ENCODE results near the gene MFSD2B. TPM values are rescaled to one million over a fixed set of nuclear protein-coding genes. Genes with fewer than 3 reads are reported as not detected.
A peak's percentile ranks its signal among the peaks of the same experiment; 100 is the strongest.

MFSD2B gene
- polyA plus RNA-seq, 1 donor from 2014 or later = 0.27 TPM

- H3K4me3 ChIP-seq (ENCODE audit: low read length) = peak overlapping the region; percentile 75
- no peaks in the 10 kb centered on the region for H3K9me2 ChIP-seq (ENCODE audit: insufficient read depth, low read length)
- H3K36me3 ChIP-seq (ENCODE audit: insufficient read depth, low read length) = no peaks in the 10 kb centered on the region
- H2AFZ ChIP-seq (ENCODE audit: low read depth, low read length) = no peak overlapping the region
- no peak overlapping the region for H3K9ac ChIP-seq (ENCODE audit: low read length)
- no peaks in the 10 kb centered on the region for H3K27me3 ChIP-seq (ENCODE audit: insufficient read depth, low read depth, low read length)
- H3K9me3 ChIP-seq (ENCODE audit: low read length) = no peaks in the 10 kb centered on the region
- peak overlapping the region; percentile 72 for H3K4me2 ChIP-seq (ENCODE audit: low read length)
- TF ChIP-seq EZH2 (IDR thresholded peaks at IDR 0.05; ENCODE audit: borderline replicate concordance, insufficient read depth, low read length, poor library complexity, severe bottlenecking) (no peak), EP300 (conservative IDR thresholded peaks at IDR 0.05; ENCODE audit: poor library complexity, severe bottlenecking) (no peak), RAD21 (conservative IDR thresholded peaks at IDR 0.05) (no peak), MXI1 (conservative IDR thresholded peaks at IDR 0.05; ENCODE audit: poor library complexity, severe bottlenecking) (no peak), SMC3 (conservative IDR thresholded peaks at IDR 0.05; ENCODE audit: poor library complexity) (no peak), CTCF (IDR thresholded peaks at IDR 0.05; ENCODE audit: poor library complexity, severe bottlenecking) (no peak), POLR2AphosphoS5 (IDR thresholded peaks at IDR 0.05) (no peak), REST (IDR thresholded peaks at IDR 0.05; ENCODE audit: borderline replicate concordance) (no peak), TAF1 (IDR thresholded peaks at IDR 0.05; ENCODE audit: low read depth) (no peak)
- no peak overlapping the region for H3K27ac ChIP-seq (ENCODE audit: low read length)
- H3F3A ChIP-seq (ENCODE audit: insufficient read depth, low read length, poor library complexity, severe bottlenecking) = no peaks in the 10 kb centered on the region
- peaks cover 12% of the 10 kb centered on the region for H3K79me2 ChIP-seq (replicated peaks; ENCODE audit: insufficient read depth, low read length)
- H4K20me1 ChIP-seq (ENCODE audit: insufficient read depth) = no peaks in the 10 kb centered on the region
These were observed 35.9 kb downstream of the MFSD2B start for GRCh38 chr2:24045511-24046508.

- Histone ChIP-seq H3K4me2 (ENCODE audit: low read length) (peak overlapping the region; percentile 72), H3K9ac (ENCODE audit: low read length) (peak overlapping the region; percentile 69), H3K27me3 (ENCODE audit: insufficient read depth, low read depth, low read length) (no peaks in the 10 kb centered on the region), H4K20me1 (ENCODE audit: insufficient read depth) (no peaks in the 10 kb centered on the region), H3K79me2 (replicated peaks; ENCODE audit: insufficient read depth, low read length) (peaks cover 12% of the 10 kb centered on the region), H3K27ac (ENCODE audit: low read length) (no peak overlapping the region), H3K9me2 (ENCODE audit: insufficient read depth, low read length) (no peaks in the 10 kb centered on the region), H3K4me3 (ENCODE audit: low read length) (peak overlapping the region; percentile 75), H3K9me3 (ENCODE audit: low read length) (no peaks in the 10 kb centered on the region), H3F3A (ENCODE audit: insufficient read depth, low read length, poor library complexity, severe bottlenecking) (no peaks in the 10 kb centered on the region), H2AFZ (ENCODE audit: low read depth, low read length) (peak overlapping the region; percentile 86), H3K36me3 (ENCODE audit: insufficient read depth, low read length) (no peaks in the 10 kb centered on the region)
- TF ChIP-seq EZH2 (IDR thresholded peaks at IDR 0.05; ENCODE audit: borderline replicate concordance, insufficient read depth, low read length, poor library complexity, severe bottlenecking) = no peak
- TF ChIP-seq EP300 (conservative IDR thresholded peaks at IDR 0.05; ENCODE audit: poor library complexity, severe bottlenecking) = no peak
- no peak for TF ChIP-seq SMC3 (conservative IDR thresholded peaks at IDR 0.05; ENCODE audit: poor library complexity)
- TF ChIP-seq TAF1 (IDR thresholded peaks at IDR 0.05; ENCODE audit: low read depth) = no peak
- TF ChIP-seq REST (IDR thresholded peaks at IDR 0.05; ENCODE audit: borderline replicate concordance) = no peak
- TF ChIP-seq POLR2AphosphoS5 (IDR thresholded peaks at IDR 0.05) = no peak
- no peak for TF ChIP-seq RAD21 (conservative IDR thresholded peaks at IDR 0.05)
- TF ChIP-seq CTCF (IDR thresholded peaks at IDR 0.05; ENCODE audit: poor library complexity, severe bottlenecking) = no peak
- TF ChIP-seq MXI1 (conservative IDR thresholded peaks at IDR 0.05; ENCODE audit: poor library complexity, severe bottlenecking) = no peak
These were observed 36.7 kb downstream of the MFSD2B start for GRCh38 chr2:24046599-24046929.
